RWPE1 (cell line): Measurements from ENCODE around the gene BAZ1A.

Source experiments
- CTCF ChIA-PET: fragments of 350-600 bp; sonication (Branson Sonifier 250); formaldehyde crosslinking; extraction: SDS; loops from one replicate; lab custom pipeline; 2021; lab: Yijun Ruan, JAX
- POLR2A ChIA-PET: fragments of 400-600 bp; formaldehyde crosslinking; extraction: SDS; loops from one replicate; lab custom pipeline; 2020; ENCODE audit warnings: antibody characterized with exemption; ENCODE audit not compliant: low non-redundant PET; lab: Yijun Ruan, JAX
- DNase-seq: peaks from one replicate; pipeline ENCODE4 v3.0.0; 2012; ENCODE audit warnings: low spot score
- H3K27ac ChIP-seq: fragments of 450-650 bp; 2 replicates; pipeline ENCODE4 v1.5.1; 2017
- CTCF ChIP-seq: fragments of 450-650 bp; conservative IDR thresholded peaks from 2 replicates; pipeline ENCODE4 v1.5.1; 2017; ENCODE audit warnings: low read depth, mild to moderate bottlenecking

The BAZ1A gene

GRCh38 chr14:34710744-34711143, 164.4 kb downstream of the BAZ1A start:
- TF ChIP-seq CTCF = no peak
- POLR2A ChIA-PET = no interaction called here
- H3K27ac ChIP-seq = no peak overlapping the region
- no peak for DNase-seq
- CTCF ChIA-PET = no interaction called here

DNA sequence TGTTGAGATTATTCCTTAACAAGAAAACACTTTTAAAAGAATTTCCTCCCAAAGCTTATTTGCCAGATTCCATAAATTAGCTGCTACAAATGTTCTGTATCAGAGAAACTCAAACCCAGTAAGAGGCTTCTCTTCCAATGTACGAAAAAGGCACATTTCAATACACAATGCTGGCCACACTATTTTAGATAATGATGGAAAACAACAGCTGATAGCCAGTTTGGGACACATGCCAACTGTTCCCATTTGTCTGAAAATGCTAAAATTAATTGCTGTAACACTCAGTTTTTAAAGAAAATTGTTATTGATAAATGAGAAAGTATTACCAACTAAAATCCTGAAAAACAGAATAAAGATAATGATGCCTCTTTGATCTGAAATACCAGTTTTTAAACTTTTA, 165.2 kb downstream of the BAZ1A start:
- no peak overlapping the region for H3K27ac ChIP-seq

GRCh38 chr14:34707722-34708121, 167.4 kb downstream of the BAZ1A start:
- DNase-seq = no peak
- CTCF ChIA-PET = no interaction called here
- TF ChIP-seq CTCF = no peak
- POLR2A ChIA-PET = no interaction called here
- no peak overlapping the region for H3K27ac ChIP-seq

More for the DNA sequence above, 165.2 kb downstream of the BAZ1A start:
- no peak for DNase-seq
- POLR2A ChIA-PET = no interaction called here
- CTCF ChIA-PET = interaction anchor here (0.6 to 0.7 kb wide), 2 partner anchors 119 to 519 kb away, joined by 3 read pairs; no protein-coding TSS in a partner anchor
- no peak for TF ChIP-seq CTCF
